ENCODE results near the gene MKRN2OS.

DNA sequence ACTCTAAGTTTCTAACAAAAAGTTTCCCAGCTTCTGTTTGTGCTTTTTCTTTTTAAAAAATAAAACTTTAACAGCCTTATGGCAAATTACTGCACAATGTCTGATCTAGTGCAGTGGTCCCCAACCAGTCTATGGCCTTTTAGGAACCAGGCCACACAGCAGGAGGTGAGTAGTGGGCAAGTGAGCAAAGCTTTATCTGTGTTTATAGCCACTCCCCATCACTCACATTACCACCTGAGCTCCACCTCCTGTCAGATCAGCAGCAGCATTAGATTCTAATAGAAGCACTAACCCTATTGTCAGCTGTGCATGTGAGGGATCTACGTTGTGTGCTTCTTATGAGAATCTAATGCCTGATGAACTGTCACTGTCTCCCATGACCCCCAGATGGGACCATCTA, 17.2 kb upstream of the MKRN2OS start:
- TF ChIP-seq, protein P1, sequence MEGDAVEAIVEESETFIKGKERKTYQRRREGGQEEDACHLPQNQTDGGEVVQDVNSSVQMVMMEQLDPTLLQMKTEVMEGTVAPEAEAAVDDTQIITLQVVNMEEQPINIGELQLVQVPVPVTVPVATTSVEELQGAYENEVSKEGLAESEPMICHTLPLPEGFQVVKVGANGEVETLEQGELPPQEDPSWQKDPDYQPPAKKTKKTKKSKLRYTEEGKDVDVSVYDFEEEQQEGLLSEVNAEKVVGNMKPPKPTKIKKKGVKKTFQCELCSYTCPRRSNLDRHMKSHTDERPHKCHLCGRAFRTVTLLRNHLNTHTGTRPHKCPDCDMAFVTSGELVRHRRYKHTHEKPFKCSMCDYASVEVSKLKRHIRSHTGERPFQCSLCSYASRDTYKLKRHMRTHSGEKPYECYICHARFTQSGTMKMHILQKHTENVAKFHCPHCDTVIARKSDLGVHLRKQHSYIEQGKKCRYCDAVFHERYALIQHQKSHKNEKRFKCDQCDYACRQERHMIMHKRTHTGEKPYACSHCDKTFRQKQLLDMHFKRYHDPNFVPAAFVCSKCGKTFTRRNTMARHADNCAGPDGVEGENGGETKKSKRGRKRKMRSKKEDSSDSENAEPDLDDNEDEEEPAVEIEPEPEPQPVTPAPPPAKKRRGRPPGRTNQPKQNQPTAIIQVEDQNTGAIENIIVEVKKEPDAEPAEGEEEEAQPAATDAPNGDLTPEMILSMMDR (IDR thresholded peaks at IDR 0.05) = no peak
- no peak for TF ChIP-seq POLR2A (IDR thresholded peaks at IDR 0.05)

All from body of pancreas (tissue), 4 donors.